ENCODE measurements around the gene KHNYN.

KHNYN gene

DNA sequence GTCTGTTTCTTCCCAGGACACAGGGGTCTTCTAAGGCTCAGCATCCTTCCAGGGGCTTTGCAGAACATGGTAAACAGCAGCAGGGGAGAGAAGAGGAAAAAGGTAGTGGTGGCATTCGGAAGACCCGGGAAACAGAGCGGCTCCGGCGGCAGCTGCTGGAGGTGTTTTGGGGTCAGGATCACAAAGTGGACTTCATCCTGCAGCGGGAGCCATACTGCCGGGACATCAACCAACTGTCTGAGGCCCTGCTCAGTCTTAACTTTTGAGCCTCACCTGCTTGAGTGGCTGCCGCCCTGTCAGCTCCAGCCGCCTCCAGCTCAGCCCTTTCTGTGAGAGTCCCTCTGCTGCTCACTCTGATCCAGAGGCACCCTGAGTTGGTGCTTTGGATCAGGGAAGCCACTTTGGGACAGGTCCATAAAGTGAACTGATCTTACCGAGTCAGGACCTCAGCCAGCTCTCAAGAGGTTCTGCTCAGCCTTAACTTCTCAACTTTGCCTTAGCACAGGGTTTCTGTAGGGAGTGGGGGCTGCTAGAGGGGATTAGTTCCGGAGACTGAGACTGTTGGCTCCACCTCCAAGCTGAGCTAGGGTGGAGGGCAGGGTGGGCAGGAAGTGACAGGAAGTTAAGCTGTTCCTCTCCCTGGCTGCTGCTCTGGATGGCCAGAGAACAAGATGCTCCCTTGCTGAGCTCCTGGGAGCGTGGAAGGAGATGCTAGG, 7.4 kb downstream of the KHNYN start:
- peaks cover 9 to 81% (median 61%) of the 10 kb centered on the region in 5 donors for H3K4me1 ChIP-seq (ENCODE audit: control insufficient read depth in 5 of 5, insufficient read depth in 5 of 5, low read length in 5 of 5)

DNA sequence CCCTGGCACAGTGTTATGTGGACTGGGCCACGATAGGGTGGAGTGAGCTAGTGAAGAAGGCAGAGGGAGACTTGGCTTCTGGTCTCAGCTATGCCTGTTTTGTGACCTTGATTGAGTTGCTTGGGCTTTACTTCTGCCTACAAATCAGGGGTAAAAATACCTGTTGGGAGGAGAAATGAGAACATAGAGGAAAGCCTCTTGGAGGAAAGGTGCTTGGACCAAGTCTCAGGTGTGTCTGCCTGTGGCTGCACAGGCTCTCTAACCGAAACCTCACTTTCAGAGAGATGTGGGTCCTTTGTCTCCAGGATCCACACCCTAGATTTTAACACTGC, 7.9 kb downstream of the KHNYN start:
- H3K27me3 ChIP-seq (ENCODE audit: control insufficient read depth in 5 of 5, insufficient read depth in 4 of 5, low read length in 5 of 5) = no peaks in the 10 kb centered on the region
- H3K9me3 ChIP-seq (ENCODE audit: control insufficient read depth in 5 of 5, low read length in 5 of 5) = no peaks in the 10 kb centered on the region
- H3K9ac ChIP-seq (ENCODE audit: low read length in 5 of 5) = peak overlapping the region in 3 of 5 donors; percentile 45 to 53 (median 51)
- H3K4me1 ChIP-seq (ENCODE audit: control insufficient read depth in 5 of 5, insufficient read depth in 5 of 5, low read length in 5 of 5) = peaks cover 9 to 76% (median 59%) of the 10 kb centered on the region in 5 donors
- H3K27ac ChIP-seq (ENCODE audit: low read depth, low read length) = peak overlapping the region; percentile 99
- H3K36me3 ChIP-seq (ENCODE audit: control insufficient read depth in 5 of 5, insufficient read depth in 5 of 5, low read length in 5 of 5) = peaks cover 21 to 73% (median 64%) of the 10 kb centered on the region in 5 donors
- H3K4me3 ChIP-seq (ENCODE audit: low read depth in 1 of 5, low read length in 5 of 5) = peak overlapping the region in 1 of 5 donors; percentile 11

More for the DNA sequence above, 7.4 kb downstream of the KHNYN start:
- Histone ChIP-seq H3K27ac (ENCODE audit: low read depth, low read length) (peak overlapping the region; percentile 99), H3K36me3 (ENCODE audit: control insufficient read depth in 5 of 5, insufficient read depth in 5 of 5, low read length in 5 of 5) (peaks cover 21 to 78% (median 70%) of the 10 kb centered on the region in 5 donors), H3K9me3 (ENCODE audit: control insufficient read depth in 5 of 5, low read length in 5 of 5) (no peaks in the 10 kb centered on the region), H3K27me3 (ENCODE audit: control insufficient read depth in 5 of 5, insufficient read depth in 4 of 5, low read length in 5 of 5) (no peaks in the 10 kb centered on the region), H3K9ac (ENCODE audit: low read length in 5 of 5) (peak overlapping the region in 4 of 5 donors; percentile 45 to 53 (median 52)), H3K4me3 (ENCODE audit: low read depth in 1 of 5, low read length in 5 of 5) (peak overlapping the region in 1 of 5 donors; percentile 11)

DNA sequence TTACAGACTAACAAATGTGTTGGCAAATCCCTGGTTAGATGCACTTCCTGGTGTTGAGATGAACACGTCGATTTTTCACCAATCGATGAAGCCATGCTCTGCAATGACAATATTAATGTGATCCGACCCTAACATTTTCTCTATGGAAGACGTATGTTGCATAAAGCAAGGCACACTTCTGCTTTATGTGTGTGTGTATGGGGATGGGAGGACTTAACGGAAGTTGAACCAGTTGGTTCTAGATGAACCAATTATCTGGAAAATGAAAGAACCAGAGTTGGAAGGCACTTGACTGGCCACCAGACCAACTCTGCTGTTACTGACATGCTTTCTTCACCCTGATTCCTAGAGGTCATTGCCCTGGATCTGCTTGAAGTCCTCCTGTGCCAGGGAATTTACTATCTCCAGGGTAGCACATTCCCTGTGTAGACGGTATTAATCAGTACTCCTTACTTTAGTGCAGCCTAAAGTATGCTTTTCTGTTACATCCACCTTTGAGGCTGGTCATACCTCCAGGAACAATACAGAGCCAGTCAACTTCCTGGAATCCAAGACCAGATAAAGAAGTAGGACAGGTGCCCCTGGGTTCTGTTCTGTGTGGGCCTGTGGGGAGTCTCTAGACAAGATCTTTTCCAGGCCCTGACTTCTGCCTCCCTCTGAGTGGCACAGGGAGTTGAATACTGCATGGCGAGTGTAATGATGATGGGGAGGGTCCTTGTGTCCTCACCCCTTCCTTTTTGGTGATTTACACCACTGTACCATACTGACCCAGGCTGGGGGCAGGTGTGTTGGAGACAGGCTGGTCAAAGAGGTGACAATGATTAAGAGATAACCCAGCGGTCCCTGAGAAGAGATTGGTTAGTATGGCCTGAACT, 8.7 kb downstream of the KHNYN start:
- H3K36me3 ChIP-seq (ENCODE audit: control insufficient read depth in 5 of 5, insufficient read depth in 5 of 5, low read length in 5 of 5) = peaks cover 15 to 66% (median 58%) of the 10 kb centered on the region in 5 donors
- H3K9me3 ChIP-seq (ENCODE audit: control insufficient read depth in 5 of 5, low read length in 5 of 5) = no peaks in the 10 kb centered on the region
- peak overlapping the region; percentile 42 for H3K27ac ChIP-seq (ENCODE audit: low read depth, low read length)
- peaks cover 10 to 73% (median 56%) of the 10 kb centered on the region in 5 donors for H3K4me1 ChIP-seq (ENCODE audit: control insufficient read depth in 5 of 5, insufficient read depth in 5 of 5, low read length in 5 of 5)
- no peak overlapping the region for H3K4me3 ChIP-seq (ENCODE audit: low read depth in 1 of 5, low read length in 5 of 5)
- no peak overlapping the region for H3K9ac ChIP-seq (ENCODE audit: low read length in 5 of 5)
- H3K27me3 ChIP-seq (ENCODE audit: control insufficient read depth in 5 of 5, insufficient read depth in 4 of 5, low read length in 5 of 5) = no peaks in the 10 kb centered on the region

DNA sequence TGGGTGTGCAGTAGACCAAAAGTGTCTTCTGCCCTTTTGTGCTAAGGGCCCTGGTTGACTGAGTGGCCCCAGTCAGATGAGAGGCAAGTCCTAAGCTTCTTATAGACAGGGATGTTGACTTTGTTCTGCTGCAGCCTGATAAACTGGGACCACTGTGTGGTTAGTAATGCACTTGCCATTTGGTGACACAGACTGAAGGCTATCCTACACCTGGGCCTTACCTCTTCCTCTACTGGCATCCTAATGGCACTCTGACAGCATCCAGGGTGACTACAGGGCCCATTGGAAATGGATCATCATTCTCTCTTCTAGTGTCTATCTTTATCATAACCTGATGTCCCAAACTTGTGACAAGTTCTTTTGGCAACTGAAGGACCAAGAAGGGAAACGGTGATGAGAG, 9.5 kb downstream of the KHNYN start:
- H3K9ac ChIP-seq (ENCODE audit: low read length in 5 of 5) = no peak overlapping the region
- H3K4me1 ChIP-seq (ENCODE audit: control insufficient read depth in 5 of 5, insufficient read depth in 5 of 5, low read length in 5 of 5) = peaks cover 10 to 73% (median 57%) of the 10 kb centered on the region in 5 donors
- no peaks in the 10 kb centered on the region for H3K27me3 ChIP-seq (ENCODE audit: control insufficient read depth in 5 of 5, insufficient read depth in 4 of 5, low read length in 5 of 5)
- peak overlapping the region; percentile 42 for H3K27ac ChIP-seq (ENCODE audit: low read depth, low read length)
- no peaks in the 10 kb centered on the region for H3K9me3 ChIP-seq (ENCODE audit: control insufficient read depth in 5 of 5, low read length in 5 of 5)
- H3K36me3 ChIP-seq (ENCODE audit: control insufficient read depth in 5 of 5, insufficient read depth in 5 of 5, low read length in 5 of 5) = peaks cover 8 to 59% (median 51%) of the 10 kb centered on the region in 5 donors
- H3K4me3 ChIP-seq (ENCODE audit: low read depth in 1 of 5, low read length in 5 of 5) = no peak overlapping the region

DNA sequence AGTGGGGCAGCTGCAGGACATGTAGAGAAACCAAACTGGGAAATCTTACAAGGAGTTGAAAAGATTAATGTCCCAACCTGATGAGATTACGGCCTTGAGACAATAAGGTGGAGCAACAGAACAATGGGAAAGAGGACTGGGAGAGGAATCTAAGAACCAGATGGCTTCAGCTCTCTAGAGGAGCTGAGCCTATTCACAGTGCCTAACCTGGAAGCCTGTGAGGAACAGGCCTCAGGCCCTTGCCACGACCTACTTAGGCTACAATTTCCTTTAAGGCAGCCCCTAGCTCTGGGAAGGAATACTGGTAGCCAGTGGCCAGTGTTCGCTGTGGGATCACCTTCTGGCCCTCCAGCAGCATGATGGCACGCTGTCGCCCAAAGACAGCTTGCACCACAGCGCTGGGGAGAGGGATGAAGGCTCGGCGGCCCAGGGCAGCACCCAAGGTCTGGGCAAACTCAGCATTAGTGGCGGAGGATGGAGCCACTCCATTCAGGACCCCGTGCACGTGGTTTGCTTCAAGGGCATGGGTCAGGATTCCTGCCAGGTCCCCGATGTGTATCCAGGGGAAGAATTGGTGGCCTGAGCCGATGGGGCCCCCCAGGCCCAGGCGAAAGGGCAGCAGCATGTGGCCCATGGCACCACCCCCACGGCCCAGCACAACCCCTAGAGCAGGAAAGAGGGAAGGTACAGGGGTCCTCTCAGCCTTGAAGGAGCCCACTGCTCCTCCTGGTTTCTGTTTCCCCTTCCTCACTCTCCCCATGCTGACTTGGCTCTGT, 10.3 kb downstream of the KHNYN start:
- Histone ChIP-seq H3K4me3 (ENCODE audit: low read depth in 1 of 5, low read length in 5 of 5) (peak overlapping the region in 1 of 5 donors; percentile 19), H3K9me3 (ENCODE audit: control insufficient read depth in 5 of 5, low read length in 5 of 5) (no peaks in the 10 kb centered on the region), H3K9ac (ENCODE audit: low read length in 5 of 5) (peak overlapping the region in 3 of 5 donors; percentile 8 to 35 (median 35)), H3K27me3 (ENCODE audit: control insufficient read depth in 5 of 5, insufficient read depth in 4 of 5, low read length in 5 of 5) (no peaks in the 10 kb centered on the region), H3K27ac (ENCODE audit: low read depth, low read length) (peak overlapping the region; percentile 100), H3K4me1 (ENCODE audit: control insufficient read depth in 5 of 5, insufficient read depth in 5 of 5, low read length in 5 of 5) (peaks cover 10 to 73% (median 57%) of the 10 kb centered on the region in 5 donors), H3K36me3 (ENCODE audit: control insufficient read depth in 5 of 5, insufficient read depth in 5 of 5, low read length in 5 of 5) (peaks cover 8 to 54% (median 46%) of the 10 kb centered on the region in 5 donors)

DNA sequence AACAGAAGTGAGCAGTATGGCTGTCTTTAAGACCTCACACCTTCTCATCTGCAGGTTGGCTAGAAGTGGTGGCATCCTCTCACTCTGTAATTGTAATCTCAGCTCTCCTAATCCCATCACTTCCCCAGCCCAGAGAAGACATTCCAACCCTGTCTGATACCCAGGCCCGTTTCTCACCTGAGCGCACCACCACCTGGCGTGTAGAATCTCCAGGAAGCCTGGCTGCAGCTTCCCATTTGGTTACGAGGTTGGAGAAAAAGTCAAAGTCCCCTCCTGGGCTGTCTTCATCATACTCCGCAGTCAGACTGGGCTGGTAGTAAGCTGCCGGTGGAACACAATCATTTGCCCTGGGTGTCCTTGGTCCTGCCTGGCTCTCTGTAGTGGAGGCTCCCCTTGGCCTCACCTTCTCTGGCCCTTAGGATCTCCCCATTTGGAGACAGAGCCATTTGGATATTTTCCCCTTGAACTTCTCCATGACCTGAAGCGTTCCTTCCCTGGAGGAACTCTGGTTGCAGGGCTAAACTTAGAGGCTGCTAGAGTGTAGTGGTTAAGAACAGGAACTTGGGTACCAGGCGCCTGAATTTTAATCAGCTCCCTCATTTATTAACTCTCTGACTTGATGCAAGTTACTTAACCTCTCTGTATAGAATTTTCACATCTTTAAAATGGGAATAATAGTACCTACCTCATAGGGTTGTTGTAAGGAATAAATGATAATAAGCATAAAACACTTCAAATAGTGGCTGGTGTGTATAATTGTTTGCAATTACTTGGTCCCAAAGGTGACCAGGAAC, 11.0 kb downstream of the KHNYN start:
- Histone ChIP-seq H3K4me1 (ENCODE audit: control insufficient read depth in 5 of 5, insufficient read depth in 5 of 5, low read length in 5 of 5) (peaks cover 10 to 66% (median 56%) of the 10 kb centered on the region in 5 donors), H3K27me3 (ENCODE audit: control insufficient read depth in 5 of 5, insufficient read depth in 4 of 5, low read length in 5 of 5) (no peaks in the 10 kb centered on the region), H3K27ac (ENCODE audit: low read depth, low read length) (peak overlapping the region; percentile 100), H3K9ac (ENCODE audit: low read length in 5 of 5) (peak overlapping the region in 3 of 5 donors; percentile 8 to 45 (median 35)), H3K36me3 (ENCODE audit: control insufficient read depth in 5 of 5, insufficient read depth in 5 of 5, low read length in 5 of 5) (peaks cover 8 to 52% (median 46%) of the 10 kb centered on the region in 5 donors), H3K9me3 (ENCODE audit: control insufficient read depth in 5 of 5, low read length in 5 of 5) (no peaks in the 10 kb centered on the region), H3K4me3 (ENCODE audit: low read depth in 1 of 5, low read length in 5 of 5) (peak overlapping the region in 1 of 5 donors; percentile 19)

DNA sequence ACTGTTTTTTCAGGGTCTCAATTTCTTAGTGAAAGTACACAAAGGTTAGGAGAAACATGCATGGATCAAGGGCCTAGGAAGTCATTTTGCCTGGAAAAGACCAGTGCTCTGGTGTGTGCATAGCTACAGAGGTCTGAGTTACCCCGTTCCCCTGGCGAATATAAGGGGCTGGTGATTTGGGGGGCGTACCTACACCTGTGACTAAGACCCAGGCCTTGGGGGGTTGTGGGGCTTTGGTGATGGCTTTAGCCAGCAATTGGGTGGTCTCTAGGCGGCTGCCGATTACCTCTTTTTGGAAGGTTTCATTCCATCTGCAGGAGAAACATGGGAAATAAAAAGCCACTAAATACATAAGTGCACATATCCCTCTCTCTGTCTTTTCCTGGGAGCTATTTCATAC, 11.7 kb downstream of the KHNYN start:
- H3K9ac ChIP-seq (ENCODE audit: low read length in 5 of 5) = peak overlapping the region; percentile 11 to 96 (median 88)
- H3K4me3 ChIP-seq (ENCODE audit: low read depth in 1 of 5, low read length in 5 of 5) = peak overlapping the region; percentile 72 to 93 (median 81)
- peaks cover 9 to 60% (median 49%) of the 10 kb centered on the region in 5 donors for H3K4me1 ChIP-seq (ENCODE audit: control insufficient read depth in 5 of 5, insufficient read depth in 5 of 5, low read length in 5 of 5)
- peaks cover 8 to 45% (median 41%) of the 10 kb centered on the region in 5 donors for H3K36me3 ChIP-seq (ENCODE audit: control insufficient read depth in 5 of 5, insufficient read depth in 5 of 5, low read length in 5 of 5)
- no peaks in the 10 kb centered on the region for H3K27me3 ChIP-seq (ENCODE audit: control insufficient read depth in 5 of 5, insufficient read depth in 4 of 5, low read length in 5 of 5)
- H3K9me3 ChIP-seq (ENCODE audit: control insufficient read depth in 5 of 5, low read length in 5 of 5) = no peaks in the 10 kb centered on the region
- peak overlapping the region; percentile 100 for H3K27ac ChIP-seq (ENCODE audit: low read depth, low read length)

DNA sequence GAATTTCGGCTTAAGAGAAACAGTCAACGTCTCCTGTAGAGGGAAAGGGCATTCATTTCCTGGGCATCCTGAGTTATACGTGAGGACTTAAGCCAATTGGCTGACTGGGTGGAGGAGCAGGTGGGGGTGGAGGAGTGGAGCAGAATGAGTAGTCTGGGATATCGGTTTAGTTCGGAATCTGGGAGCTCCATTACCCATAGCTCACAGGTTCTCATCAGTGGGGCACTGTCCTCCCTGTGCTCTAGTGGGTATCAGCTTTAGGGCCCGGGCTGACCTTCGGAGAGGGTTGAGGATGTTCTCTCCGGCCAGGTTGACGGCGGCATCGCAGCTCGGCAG, 12.1 kb downstream of the KHNYN start:
- Histone ChIP-seq H3K9ac (ENCODE audit: low read length in 5 of 5) (peak overlapping the region; percentile 11 to 97 (median 96)), H3K4me1 (ENCODE audit: control insufficient read depth in 5 of 5, insufficient read depth in 5 of 5, low read length in 5 of 5) (peaks cover 9 to 56% (median 45%) of the 10 kb centered on the region in 5 donors), H3K27ac (ENCODE audit: low read depth, low read length) (peak overlapping the region; percentile 100), H3K9me3 (ENCODE audit: control insufficient read depth in 5 of 5, low read length in 5 of 5) (no peaks in the 10 kb centered on the region), H3K27me3 (ENCODE audit: control insufficient read depth in 5 of 5, insufficient read depth in 4 of 5, low read length in 5 of 5) (no peaks in the 10 kb centered on the region), H3K36me3 (ENCODE audit: control insufficient read depth in 5 of 5, insufficient read depth in 5 of 5, low read length in 5 of 5) (peaks cover 8 to 44% (median 39%) of the 10 kb centered on the region in 5 donors), H3K4me3 (ENCODE audit: low read depth in 1 of 5, low read length in 5 of 5) (peak overlapping the region; percentile 72 to 93 (median 81))
